Ishikawa (cell line): ENCODE results near the gene SLAIN1.

Source experiments
- CEBPB ChIP-seq: IDR thresholded peaks from 2 replicates; pipeline ENCODE4 v1.6.1; 2012
- CREB1 ChIP-seq: IDR thresholded peaks from 2 replicates; pipeline ENCODE4 v1.6.1; 2012; ENCODE audit warnings: low read depth
- EP300 ChIP-seq: IDR thresholded peaks from 2 replicates; pipeline ENCODE4 v1.6.1; 2012; ENCODE audit warnings: borderline replicate concordance
- FOXM1 ChIP-seq: IDR thresholded peaks from 2 replicates; pipeline ENCODE4 v1.6.1; 2012; ENCODE audit warnings: low read depth, borderline replicate concordance
- MAX ChIP-seq: IDR thresholded peaks from 2 replicates; pipeline ENCODE4 v1.6.1; 2012
- NFIC ChIP-seq: IDR thresholded peaks from 2 replicates; pipeline ENCODE4 v1.6.1; 2012
- RAD21 ChIP-seq: IDR thresholded peaks from 2 replicates; pipeline ENCODE4 v1.6.1; 2012; ENCODE audit warnings: low read depth
- TAF1 ChIP-seq: IDR thresholded peaks from 2 replicates; pipeline ENCODE4 v1.6.1; 2012; ENCODE audit warnings: low read depth, mild to moderate bottlenecking
- TCF12 ChIP-seq: IDR thresholded peaks from 2 replicates; pipeline ENCODE4 v1.6.1; 2012; ENCODE audit warnings: low read depth
- TEAD4 ChIP-seq: IDR thresholded peaks from 2 replicates; pipeline ENCODE4 v1.6.1; 2012
- YY1 ChIP-seq: IDR thresholded peaks from 2 replicates; pipeline ENCODE4 v1.6.1; 2012; ENCODE audit warnings: low read depth
- ZBTB7A ChIP-seq: IDR thresholded peaks from 2 replicates; pipeline ENCODE4 v1.6.1; 2012; ENCODE audit warnings: low read depth

SLAIN1 gene

GRCh38 chr13:77811981-77812380 is 114.5 kb downstream of the SLAIN1 start:
- TF ChIP-seq ZBTB7A (no peak), EP300 (no peak), MAX (no peak), NFIC (no peak), TEAD4 (no peak), TAF1 (no peak), FOXM1 (no peak), YY1 (no peak), CREB1 (no peak), RAD21 (no peak), TCF12 (no peak), CEBPB (no peak)
